Ishikawa (cell line): ENCODE data around the gene CDS2.

ENCODE experiments used
- CEBPB ChIP-seq: IDR thresholded peaks from 2 replicates; pipeline ENCODE4 v1.6.1; 2012
- CREB1 ChIP-seq: IDR thresholded peaks from 2 replicates; pipeline ENCODE4 v1.6.1; 2012; ENCODE audit warnings: low read depth
- EGR1 ChIP-seq: IDR thresholded peaks from 2 replicates; pipeline ENCODE4 v1.6.1; 2012
- EP300 ChIP-seq: IDR thresholded peaks from 2 replicates; pipeline ENCODE4 v1.6.1; 2012; ENCODE audit warnings: borderline replicate concordance
- FOXM1 ChIP-seq: IDR thresholded peaks from 2 replicates; pipeline ENCODE4 v1.6.1; 2012; ENCODE audit warnings: low read depth, borderline replicate concordance
- NFIC ChIP-seq: IDR thresholded peaks from 2 replicates; pipeline ENCODE4 v1.6.1; 2012
- RAD21 ChIP-seq: IDR thresholded peaks from 2 replicates; pipeline ENCODE4 v1.6.1; 2012; ENCODE audit warnings: low read depth
- TAF1 ChIP-seq: IDR thresholded peaks from 2 replicates; pipeline ENCODE4 v1.6.1; 2012; ENCODE audit warnings: low read depth, mild to moderate bottlenecking
- TCF12 ChIP-seq: IDR thresholded peaks from 2 replicates; pipeline ENCODE4 v1.6.1; 2012; ENCODE audit warnings: low read depth
- TEAD4 ChIP-seq: IDR thresholded peaks from 2 replicates; pipeline ENCODE4 v1.6.1; 2012
- YY1 ChIP-seq: IDR thresholded peaks from 2 replicates; pipeline ENCODE4 v1.6.1; 2012; ENCODE audit warnings: low read depth
- ZBTB7A ChIP-seq: IDR thresholded peaks from 2 replicates; pipeline ENCODE4 v1.6.1; 2012; ENCODE audit warnings: low read depth
- TF ChIP-seq, protein P1 (sequence below): IDR thresholded peaks from 2 replicates; pipeline ENCODE4 v1.6.1; 2012
- TF ChIP-seq, protein P2 (sequence below): IDR thresholded peaks from 2 replicates; pipeline ENCODE4 v1.6.1; 2012; ENCODE audit warnings: low read depth, mild to moderate bottlenecking
- TF ChIP-seq, protein P3 (sequence below): IDR thresholded peaks from 2 replicates; pipeline ENCODE4 v1.6.1; 2012

The CDS2 gene

DNA sequence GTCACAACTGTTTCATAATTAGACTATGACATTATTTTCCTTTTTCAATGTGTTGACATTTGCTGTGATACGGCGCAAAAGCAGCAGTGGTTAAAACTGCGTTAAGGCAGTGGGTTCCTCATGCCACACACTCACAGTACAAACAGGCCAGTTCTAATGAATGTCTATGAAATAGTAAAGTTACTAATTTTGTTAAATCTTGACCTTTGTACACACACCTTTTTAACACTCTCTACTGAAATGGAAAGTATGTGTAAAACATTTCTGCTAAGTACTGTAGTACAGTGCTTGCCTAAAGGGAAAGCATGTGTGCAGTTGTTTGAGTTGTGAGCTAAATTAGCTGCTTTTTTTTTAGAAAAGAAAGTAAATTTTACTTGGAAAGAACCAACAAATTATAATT, 60.3 kb downstream of the CDS2 start:
- no peak for TF ChIP-seq TCF12
- TF ChIP-seq FOXM1, result no peak
- no peak for TF ChIP-seq YY1
- no peak for TF ChIP-seq NFIC
- no peak for TF ChIP-seq RAD21
- no peak for TF ChIP-seq EGR1
- no peak for TF ChIP-seq CEBPB
- TF ChIP-seq TAF1, result no peak
- TF ChIP-seq, protein P1, sequence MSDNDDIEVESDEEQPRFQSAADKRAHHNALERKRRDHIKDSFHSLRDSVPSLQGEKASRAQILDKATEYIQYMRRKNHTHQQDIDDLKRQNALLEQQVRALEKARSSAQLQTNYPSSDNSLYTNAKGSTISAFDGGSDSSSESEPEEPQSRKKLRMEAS, result no peak
- TF ChIP-seq ZBTB7A, result no peak
- TF ChIP-seq CREB1, result no peak
- TF ChIP-seq, protein P2, sequence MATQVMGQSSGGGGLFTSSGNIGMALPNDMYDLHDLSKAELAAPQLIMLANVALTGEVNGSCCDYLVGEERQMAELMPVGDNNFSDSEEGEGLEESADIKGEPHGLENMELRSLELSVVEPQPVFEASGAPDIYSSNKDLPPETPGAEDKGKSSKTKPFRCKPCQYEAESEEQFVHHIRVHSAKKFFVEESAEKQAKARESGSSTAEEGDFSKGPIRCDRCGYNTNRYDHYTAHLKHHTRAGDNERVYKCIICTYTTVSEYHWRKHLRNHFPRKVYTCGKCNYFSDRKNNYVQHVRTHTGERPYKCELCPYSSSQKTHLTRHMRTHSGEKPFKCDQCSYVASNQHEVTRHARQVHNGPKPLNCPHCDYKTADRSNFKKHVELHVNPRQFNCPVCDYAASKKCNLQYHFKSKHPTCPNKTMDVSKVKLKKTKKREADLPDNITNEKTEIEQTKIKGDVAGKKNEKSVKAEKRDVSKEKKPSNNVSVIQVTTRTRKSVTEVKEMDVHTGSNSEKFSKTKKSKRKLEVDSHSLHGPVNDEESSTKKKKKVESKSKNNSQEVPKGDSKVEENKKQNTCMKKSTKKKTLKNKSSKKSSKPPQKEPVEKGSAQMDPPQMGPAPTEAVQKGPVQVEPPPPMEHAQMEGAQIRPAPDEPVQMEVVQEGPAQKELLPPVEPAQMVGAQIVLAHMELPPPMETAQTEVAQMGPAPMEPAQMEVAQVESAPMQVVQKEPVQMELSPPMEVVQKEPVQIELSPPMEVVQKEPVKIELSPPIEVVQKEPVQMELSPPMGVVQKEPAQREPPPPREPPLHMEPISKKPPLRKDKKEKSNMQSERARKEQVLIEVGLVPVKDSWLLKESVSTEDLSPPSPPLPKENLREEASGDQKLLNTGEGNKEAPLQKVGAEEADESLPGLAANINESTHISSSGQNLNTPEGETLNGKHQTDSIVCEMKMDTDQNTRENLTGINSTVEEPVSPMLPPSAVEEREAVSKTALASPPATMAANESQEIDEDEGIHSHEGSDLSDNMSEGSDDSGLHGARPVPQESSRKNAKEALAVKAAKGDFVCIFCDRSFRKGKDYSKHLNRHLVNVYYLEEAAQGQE, result no peak
- no peak for TF ChIP-seq EP300
- no peak for TF ChIP-seq TEAD4
- TF ChIP-seq, protein P3, sequence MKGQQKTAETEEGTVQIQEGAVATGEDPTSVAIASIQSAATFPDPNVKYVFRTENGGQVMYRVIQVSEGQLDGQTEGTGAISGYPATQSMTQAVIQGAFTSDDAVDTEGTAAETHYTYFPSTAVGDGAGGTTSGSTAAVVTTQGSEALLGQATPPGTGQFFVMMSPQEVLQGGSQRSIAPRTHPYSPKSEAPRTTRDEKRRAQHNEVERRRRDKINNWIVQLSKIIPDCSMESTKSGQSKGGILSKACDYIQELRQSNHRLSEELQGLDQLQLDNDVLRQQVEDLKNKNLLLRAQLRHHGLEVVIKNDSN, result no peak

DNA sequence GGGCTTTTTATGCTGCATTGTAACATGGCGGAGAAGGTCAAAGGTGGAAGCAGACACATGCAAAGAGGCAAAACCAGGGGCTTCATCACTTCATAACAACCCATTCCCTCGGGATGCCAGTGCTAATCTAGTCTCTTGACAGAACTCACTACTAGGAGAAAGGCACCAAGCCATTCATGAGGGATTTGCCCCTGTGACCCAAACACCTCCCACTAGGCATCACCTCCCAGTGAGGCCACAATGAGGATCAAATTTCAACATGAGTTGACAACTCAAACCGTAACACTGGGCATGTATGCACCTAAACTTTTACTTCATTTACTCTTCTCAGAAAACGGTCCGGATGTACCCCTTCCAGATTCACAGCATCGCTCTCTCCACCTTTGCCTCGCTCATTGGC, 61.9 kb downstream of the CDS2 start:
- no peak for TF ChIP-seq NFIC
- no peak for TF ChIP-seq CEBPB
- TF ChIP-seq, protein P2, result no peak
- TF ChIP-seq YY1, result no peak
- TF ChIP-seq TCF12, result no peak
- TF ChIP-seq FOXM1, result no peak
- TF ChIP-seq EGR1, result no peak
- TF ChIP-seq, protein P1, result no peak
- TF ChIP-seq, protein P3, result no peak
- TF ChIP-seq RAD21, result no peak
- TF ChIP-seq CREB1, result no peak
- TF ChIP-seq EP300, result no peak
- no peak for TF ChIP-seq TAF1
- no peak for TF ChIP-seq ZBTB7A
- no peak for TF ChIP-seq TEAD4

DNA sequence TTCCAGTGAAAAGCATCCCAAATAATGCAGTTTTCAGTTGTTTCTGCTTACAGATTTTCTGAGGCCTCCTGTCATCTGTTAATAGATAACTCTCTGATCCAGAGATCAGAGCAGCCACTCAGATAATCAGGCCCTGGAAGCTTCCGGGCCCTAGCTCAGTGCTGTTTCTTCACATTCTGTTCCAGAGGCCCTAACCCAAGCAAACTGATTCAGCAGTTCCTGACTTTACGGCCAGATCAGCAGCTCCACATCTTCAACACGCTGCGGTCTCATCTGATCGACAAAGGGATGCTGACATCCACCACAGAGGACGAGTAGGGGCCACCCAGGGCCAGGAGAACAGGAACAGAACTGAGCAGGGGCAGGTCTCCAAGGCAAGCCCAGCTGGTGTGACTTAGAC, 63.1 kb downstream of the CDS2 start:
- TF ChIP-seq, protein P3, result no peak
- TF ChIP-seq TAF1 (no peak), ZBTB7A (no peak), CREB1 (no peak), FOXM1 (no peak), EP300 (no peak), RAD21 (no peak), CEBPB (no peak), TCF12 (no peak), EGR1 (no peak), NFIC (no peak), TEAD4 (no peak), YY1 (no peak)
- TF ChIP-seq, protein P1, result no peak
- TF ChIP-seq, protein P2, result no peak

DNA sequence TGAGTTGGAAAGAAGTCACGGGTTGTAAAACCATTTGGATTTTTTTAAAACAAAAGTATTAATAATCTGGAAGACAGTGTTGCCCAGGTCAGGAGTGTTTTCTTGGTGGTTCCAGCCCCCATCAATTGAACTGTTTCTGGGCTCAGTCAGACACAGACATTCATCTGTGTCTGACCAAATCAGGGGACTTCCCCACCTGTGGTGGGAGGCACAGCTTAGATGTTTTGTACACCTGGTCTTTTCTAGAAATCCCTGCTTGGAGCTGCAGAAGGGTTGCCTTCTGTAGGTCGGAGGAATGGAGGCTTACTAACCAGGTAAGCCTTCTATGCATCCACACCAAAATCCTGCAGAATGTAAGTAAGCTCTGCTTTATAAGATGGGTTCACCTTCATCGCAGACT, 63.6 kb downstream of the CDS2 start:
- TF ChIP-seq TEAD4 (no peak), FOXM1 (no peak), TAF1 (no peak), RAD21 (no peak), NFIC (no peak), YY1 (no peak), CREB1 (no peak), ZBTB7A (no peak), EGR1 (no peak), EP300 (no peak)
- TF ChIP-seq, protein P1, result no peak
- TF ChIP-seq, protein P3, result no peak
- TF ChIP-seq, protein P2, result no peak
